Astrocyte (in vitro differentiated cells and primary cell): ENCODE data around the gene JMJD6. TPM values are rescaled to one million over a fixed set of nuclear protein-coding genes. Genes with fewer than 3 reads are reported as not detected.
"Not testable (repeated sequence)": the region's sequence is repeated elsewhere in the genome, so short reads cannot be mapped to it uniquely, and the experiment has no call there.

Experiments
- DNase-seq: peaks from one replicate; pipeline ENCODE4 v3.0.0-alpha.2; 2010; ENCODE audit warnings: low read depth
- FAIRE-seq: peaks from 2 replicates; lab custom pipeline; 2011; peaks lifted over from hg19 to GRCh38; lab: Jason Lieb, UNC
- H2AFZ ChIP-seq: 2 replicates; pipeline ENCODE4 v1.6.0; 2012; ENCODE audit warnings: low read depth, low read length, inconsistent platforms
- H3K27ac ChIP-seq: 2 replicates; pipeline ENCODE4 v1.5.1; 2011; ENCODE audit warnings: low read depth, low read length, inconsistent platforms
- H3K27me3 ChIP-seq: 2 replicates; pipeline ENCODE4 v1.6.0; 2011; ENCODE audit warnings: low read length, inconsistent platforms; ENCODE audit not compliant: insufficient read depth
- H3K36me3 ChIP-seq: 2 replicates; pipeline ENCODE4 v1.5.1; 2011; ENCODE audit warnings: low read length, inconsistent platforms; ENCODE audit not compliant: insufficient read depth
- H3K4me1 ChIP-seq: 2 replicates; pipeline ENCODE4 v1.5.1; 2011; ENCODE audit warnings: low read length, inconsistent platforms; ENCODE audit not compliant: insufficient read depth
- H3K4me2 ChIP-seq: 2 replicates; pipeline ENCODE4 v1.6.0; 2012; ENCODE audit warnings: low read length, inconsistent platforms
- H3K4me3 ChIP-seq: 2 replicates; pipeline ENCODE4 v1.5.1; 2011; ENCODE audit warnings: low read depth, mild to moderate bottlenecking, low read length, inconsistent platforms; ENCODE audit not compliant: insufficient read depth
- H3K79me2 ChIP-seq: 2 replicates; pipeline ENCODE4 v1.6.0; 2012; ENCODE audit warnings: mild to moderate bottlenecking, low read length, inconsistent platforms; ENCODE audit not compliant: insufficient read depth
- H3K9ac ChIP-seq: 2 replicates; pipeline ENCODE4 v1.6.0; 2012; ENCODE audit warnings: mild to moderate bottlenecking, low read length, inconsistent platforms
- H3K9me3 ChIP-seq: 2 replicates; pipeline ENCODE4 v1.5.1; 2012; ENCODE audit warnings: low read depth, mild to moderate bottlenecking, low read length, inconsistent platforms; ENCODE audit not compliant: insufficient read depth
- H4K20me1 ChIP-seq: 2 replicates; pipeline ENCODE4 v1.6.0; 2012; ENCODE audit warnings: low read length, inconsistent platforms; ENCODE audit not compliant: insufficient read depth
- H3K27ac Mint-ChIP-seq: one replicate; pipeline ENCODE4 v1.8.0; 2021; ENCODE audit warnings: mild to moderate bottlenecking, mixed read lengths; ENCODE audit not compliant: unreplicated experiment
- H3K27me3 Mint-ChIP-seq: one replicate; pipeline ENCODE4 v1.8.0; 2021; ENCODE audit warnings: low read depth, mixed read lengths; ENCODE audit not compliant: unreplicated experiment
- H3K36me3 Mint-ChIP-seq: one replicate; pipeline ENCODE4 v1.8.0; 2021; ENCODE audit warnings: low read depth, mixed read lengths; ENCODE audit not compliant: unreplicated experiment
- H3K4me1 Mint-ChIP-seq: one replicate; pipeline ENCODE4 v1.8.0; 2021; ENCODE audit warnings: low read depth, mixed read lengths; ENCODE audit not compliant: unreplicated experiment
- H3K4me3 Mint-ChIP-seq: one replicate; pipeline ENCODE4 v1.8.0; 2021; ENCODE audit warnings: mild to moderate bottlenecking, moderate library complexity, mixed read lengths; ENCODE audit not compliant: unreplicated experiment
- H3K9me3 Mint-ChIP-seq: one replicate; pipeline ENCODE4 v1.8.0; 2021; ENCODE audit warnings: mild to moderate bottlenecking, mixed read lengths; ENCODE audit not compliant: unreplicated experiment
- CTCF ChIP-seq: IDR thresholded peaks from 2 replicates; pipeline ENCODE4 v1.5.1; 2011; ENCODE audit warnings: low read depth, mild to moderate bottlenecking, inconsistent platforms, low read length, moderate library complexity; ENCODE audit not compliant: insufficient read depth
- EZH2 ChIP-seq: IDR thresholded peaks from 2 replicates; pipeline ENCODE4 v1.6.1; 2012; ENCODE audit warnings: mild to moderate bottlenecking, low read length, inconsistent platforms; ENCODE audit not compliant: insufficient read depth
- total RNA-seq: library from RNA; stranded (reverse); gene quantifications from 2 replicates; pipeline ENCODE4 v1.2.1, GENCODE V29; 2021

The JMJD6 gene
- total RNA-seq, 1 donor from 2014 or later: 45.5 TPM

GRCh38 chr17:76700270-76700616 is 26.2 kb downstream of the JMJD6 start:
- Mint-ChIP-seq H3K27ac (peak overlapping the region; percentile 78), H3K27me3 (no peaks in the 10 kb centered on the region), H3K9me3 (no peaks in the 10 kb centered on the region), H3K4me1 (peaks cover 53% of the 10 kb centered on the region), H3K36me3 (peaks cover 2% of the 10 kb centered on the region), H3K4me3 (no peak overlapping the region)
- Histone ChIP-seq H3K36me3 (no peaks in the 10 kb centered on the region), H3K4me3 (no peak overlapping the region), H3K79me2 (peaks cover 98% of the 10 kb centered on the region), H3K27ac (peak overlapping the region; percentile 80), H3K4me2 (peak overlapping the region; percentile 87), H3K27me3 (no peaks in the 10 kb centered on the region), H2AFZ (peak overlapping the region; percentile 20), H3K9me3 (no peaks in the 10 kb centered on the region), H4K20me1 (peaks cover 73% of the 10 kb centered on the region), H3K4me1 (peaks cover 44% of the 10 kb centered on the region), H3K9ac (peak overlapping the region; percentile 84)
- TF ChIP-seq EZH2 (no peak), CTCF (no peak)
- FAIRE-seq (no peak), DNase-seq (no peak)

GRCh38 chr17:76698466-76698977 is 27.9 kb downstream of the JMJD6 start:
- Histone ChIP-seq H3K79me2 (peaks cover 98% of the 10 kb centered on the region), H3K4me1 (peaks cover 46% of the 10 kb centered on the region), H4K20me1 (peaks cover 67% of the 10 kb centered on the region), H3K4me2 (peak overlapping the region; percentile 78)
- not testable (repeated sequence) for H3K27ac ChIP-seq, H2AFZ ChIP-seq, H3K9ac ChIP-seq, H3K4me3 Mint-ChIP-seq, H3K27me3 Mint-ChIP-seq, H3K36me3 Mint-ChIP-seq, H3K4me3 ChIP-seq, H3K27ac Mint-ChIP-seq, DNase-seq, FAIRE-seq, H3K9me3 ChIP-seq, H3K27me3 ChIP-seq, H3K36me3 ChIP-seq, H3K9me3 Mint-ChIP-seq
- H3K4me1 Mint-ChIP-seq: peaks cover 50% of the 10 kb centered on the region

- peaks cover 54% of the 10 kb centered on the region for H3K4me1 Mint-ChIP-seq
- peak overlapping the region; percentile 65 for H3K27ac ChIP-seq
- no peak overlapping the region for H3K4me3 ChIP-seq
- H3K4me2 ChIP-seq: peak overlapping the region; percentile 78
- peaks cover 48% of the 10 kb centered on the region for H3K4me1 ChIP-seq
- H3K79me2 ChIP-seq: peaks cover 98% of the 10 kb centered on the region
- no peaks in the 10 kb centered on the region for H3K9me3 ChIP-seq
- H3K4me3 Mint-ChIP-seq: peak overlapping the region; percentile 50
- FAIRE-seq (no peak), DNase-seq (peak; percentile 73)
- no peak overlapping the region for H3K27ac Mint-ChIP-seq
- peaks cover 61% of the 10 kb centered on the region for H4K20me1 ChIP-seq
- H3K27me3 Mint-ChIP-seq: no peaks in the 10 kb centered on the region
- peak overlapping the region; percentile 48 for H3K9ac ChIP-seq
- peaks cover 4% of the 10 kb centered on the region for H3K36me3 Mint-ChIP-seq
- TF ChIP-seq EZH2: no peak
- no peak for TF ChIP-seq CTCF
- H3K9me3 Mint-ChIP-seq: no peaks in the 10 kb centered on the region
- H3K36me3 ChIP-seq: no peaks in the 10 kb centered on the region
- H3K27me3 ChIP-seq: no peaks in the 10 kb centered on the region
- H2AFZ ChIP-seq: no peak overlapping the region
Observed at GRCh38 chr17:76697702-76698465, 28.5 kb downstream of the JMJD6 start.
